GM12865 (cell line): ENCODE measurements around the gene SLC6A11.

ENCODE experiments used
- DNase-seq: peaks from one replicate; pipeline ENCODE4 v3.0.0; 2010; ENCODE audit warnings: low read depth
- H3K4me3 ChIP-seq: 2 replicates; pipeline ENCODE4 v1.5.1; 2011; ENCODE audit warnings: mild to moderate bottlenecking, low read depth, low read length, control low read depth
- CTCF ChIP-seq: IDR thresholded peaks from 2 replicates; pipeline ENCODE4 v1.5.1; 2011; ENCODE audit warnings: low read length, control low read depth, low read depth, inconsistent platforms; ENCODE audit not compliant: insufficient read depth; ENCODE audit errors: missing control alignments

Gene SLC6A11

GRCh38 chr3:10983219-10983916, 167.3 kb downstream of the SLC6A11 start:
- TF ChIP-seq CTCF = peak; percentile 83
- DNase-seq = peak; percentile 23
- H3K4me3 ChIP-seq = no peak overlapping the region

- no peak for DNase-seq
- no peak for TF ChIP-seq CTCF
- no peak overlapping the region for H3K4me3 ChIP-seq
Measured at GRCh38 chr3:10984371-10984896, 168.4 kb downstream of the SLC6A11 start.

GRCh38 chr3:10985181-10985580, 169.2 kb downstream of the SLC6A11 start:
- no peak for DNase-seq
- no peak overlapping the region for H3K4me3 ChIP-seq
- TF ChIP-seq CTCF = no peak

- no peak for DNase-seq
- H3K4me3 ChIP-seq = no peak overlapping the region
- TF ChIP-seq CTCF = no peak
Measured at GRCh38 chr3:10986592-10986991, 170.6 kb downstream of the SLC6A11 start.

- no peak overlapping the region for H3K4me3 ChIP-seq
- DNase-seq = no peak
- no peak for TF ChIP-seq CTCF
Measured at GRCh38 chr3:10988001-10988665, 172.1 kb downstream of the SLC6A11 start.

GRCh38 chr3:10988991-10989484, 173.0 kb downstream of the SLC6A11 start:
- DNase-seq = no peak
- no peak for TF ChIP-seq CTCF
- no peak overlapping the region for H3K4me3 ChIP-seq
